ENCODE data around the gene PACRG. TPM values are rescaled to one million over a fixed set of nuclear protein-coding genes. Genes with fewer than 3 reads are reported as not detected.

The PACRG gene
- polyA plus RNA-seq, 3 donors, result not detected

DNA sequence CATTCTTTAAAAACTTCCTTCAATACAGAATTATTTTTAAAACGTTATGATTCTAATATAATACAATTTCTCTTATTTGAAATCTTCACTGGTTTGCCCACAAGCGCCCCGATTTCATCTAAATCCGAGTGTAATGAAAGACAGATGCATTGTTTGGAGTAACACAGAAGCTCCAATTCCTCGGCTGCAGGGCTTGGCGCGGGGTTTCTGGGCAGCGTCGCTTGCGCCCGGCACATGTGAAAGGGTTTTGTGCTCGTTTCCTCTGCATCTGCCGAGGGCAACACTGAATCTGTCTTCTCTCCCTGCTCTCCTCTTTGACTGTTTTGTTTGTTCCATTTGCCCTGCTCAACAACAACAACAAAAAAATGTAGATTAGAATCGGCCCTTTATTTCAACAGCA is 438.1 kb downstream of the PACRG start:
- Histone ChIP-seq H4K20me1 (ENCODE audit: insufficient read depth, low read length) (no peaks in the 10 kb centered on the region), H3K4me3 (replicated peaks in 1 of 3; ENCODE audit: low read depth in 2 of 3, low read length in 3 of 3) (no peak overlapping the region), H2AFZ (ENCODE audit: insufficient read depth, low read depth, low read length, poor library complexity, severe bottlenecking) (no peak overlapping the region), H3K4me1 (ENCODE audit: control insufficient read depth in 1 of 2, insufficient read depth in 2 of 2, low read length in 2 of 2) (no peaks in the 10 kb centered on the region), H3K4me2 (replicated peaks; ENCODE audit: extremely low read depth, low read length, poor library complexity, severe bottlenecking) (no peak overlapping the region), H3K27ac (ENCODE audit: low read depth in 1 of 2, low read length in 2 of 2) (no peak overlapping the region), H3K36me3 (replicated peaks in 1 of 2; ENCODE audit: control insufficient read depth in 1 of 2, insufficient read depth in 2 of 2, low read length in 2 of 2) (no peaks in the 10 kb centered on the region), H3K27me3 (ENCODE audit: control insufficient read depth in 2 of 2, insufficient read depth in 2 of 2, low read length in 2 of 2) (no peaks in the 10 kb centered on the region), H3K9ac (ENCODE audit: insufficient read depth, low read length, poor library complexity, severe bottlenecking) (no peak overlapping the region), H3K79me2 (ENCODE audit: insufficient read depth, low read length) (no peaks in the 10 kb centered on the region), H3K9me3 (replicated peaks in 1 of 2; ENCODE audit: control insufficient read depth in 1 of 2, insufficient read depth in 1 of 2, low read length in 2 of 2) (peaks cover 0 to 2% of the 10 kb centered on the region in 2 donors)
- Mint-ChIP-seq H3K9me3 (peaks cover 0 to 3% (median 0%) of the 10 kb centered on the region in 7 donors), H3K4me1 (no peaks in the 10 kb centered on the region), H3K36me3 (no peaks in the 10 kb centered on the region), H3K27me3 (ENCODE audit: low read depth in 3 of 3) (peaks cover 0 to 10% (median 2%) of the 10 kb centered on the region in 3 donors), H3K4me3 (no peak overlapping the region), H3K27ac (no peak overlapping the region)
- DNase-seq, result no peak
- TF ChIP-seq, protein P1, sequence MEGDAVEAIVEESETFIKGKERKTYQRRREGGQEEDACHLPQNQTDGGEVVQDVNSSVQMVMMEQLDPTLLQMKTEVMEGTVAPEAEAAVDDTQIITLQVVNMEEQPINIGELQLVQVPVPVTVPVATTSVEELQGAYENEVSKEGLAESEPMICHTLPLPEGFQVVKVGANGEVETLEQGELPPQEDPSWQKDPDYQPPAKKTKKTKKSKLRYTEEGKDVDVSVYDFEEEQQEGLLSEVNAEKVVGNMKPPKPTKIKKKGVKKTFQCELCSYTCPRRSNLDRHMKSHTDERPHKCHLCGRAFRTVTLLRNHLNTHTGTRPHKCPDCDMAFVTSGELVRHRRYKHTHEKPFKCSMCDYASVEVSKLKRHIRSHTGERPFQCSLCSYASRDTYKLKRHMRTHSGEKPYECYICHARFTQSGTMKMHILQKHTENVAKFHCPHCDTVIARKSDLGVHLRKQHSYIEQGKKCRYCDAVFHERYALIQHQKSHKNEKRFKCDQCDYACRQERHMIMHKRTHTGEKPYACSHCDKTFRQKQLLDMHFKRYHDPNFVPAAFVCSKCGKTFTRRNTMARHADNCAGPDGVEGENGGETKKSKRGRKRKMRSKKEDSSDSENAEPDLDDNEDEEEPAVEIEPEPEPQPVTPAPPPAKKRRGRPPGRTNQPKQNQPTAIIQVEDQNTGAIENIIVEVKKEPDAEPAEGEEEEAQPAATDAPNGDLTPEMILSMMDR (IDR thresholded peaks at IDR 0.05), result no peak
- intact Hi-C loops (cut with micrococcal nuclease), result no loop called here
- 91% methylated on average over 11 of the region's 14 CpGs for WGBS (ENCODE audit: insufficient coverage)

DNA sequence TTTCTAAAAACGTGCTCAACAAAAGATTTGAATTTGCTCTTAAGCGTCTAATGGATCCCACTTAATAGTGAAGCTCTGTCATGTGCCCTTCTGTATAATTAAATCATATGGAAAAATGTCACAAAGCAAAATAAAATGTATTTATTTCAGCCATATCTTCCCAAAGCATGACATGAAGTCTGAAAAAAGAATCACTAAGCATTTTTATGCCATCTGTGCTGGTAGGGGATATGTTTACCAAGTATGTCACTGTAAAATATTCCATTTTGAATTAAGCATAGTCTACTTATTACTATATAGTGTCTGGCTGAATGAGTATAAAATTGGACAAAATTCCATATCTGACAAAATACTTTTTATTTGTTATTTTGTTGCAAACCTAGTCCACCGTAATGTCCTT is 438.7 kb downstream of the PACRG start:
- Mint-ChIP-seq H3K4me3 (no peak overlapping the region), H3K27me3 (ENCODE audit: low read depth in 3 of 3) (peaks cover 0 to 10% (median 2%) of the 10 kb centered on the region in 3 donors), H3K36me3 (no peaks in the 10 kb centered on the region), H3K27ac (no peak overlapping the region), H3K9me3 (peaks cover 0 to 3% (median 0%) of the 10 kb centered on the region in 7 donors), H3K4me1 (no peaks in the 10 kb centered on the region)
- H4K20me1 ChIP-seq (ENCODE audit: insufficient read depth, low read length), result no peaks in the 10 kb centered on the region
- peaks cover 0 to 2% of the 10 kb centered on the region in 2 donors for H3K9me3 ChIP-seq (replicated peaks in 1 of 2; ENCODE audit: control insufficient read depth in 1 of 2, insufficient read depth in 1 of 2, low read length in 2 of 2)
- intact Hi-C loops (cut with micrococcal nuclease), result no loop called here
- H3K4me1 ChIP-seq (ENCODE audit: control insufficient read depth in 1 of 2, insufficient read depth in 2 of 2, low read length in 2 of 2), result no peaks in the 10 kb centered on the region
- H2AFZ ChIP-seq (ENCODE audit: insufficient read depth, low read depth, low read length, poor library complexity, severe bottlenecking), result no peak overlapping the region
- no peak for DNase-seq
- H3K27ac ChIP-seq (ENCODE audit: low read depth in 1 of 2, low read length in 2 of 2), result no peak overlapping the region
- TF ChIP-seq, protein P1 (IDR thresholded peaks at IDR 0.05), result no peak
- H3K27me3 ChIP-seq (ENCODE audit: control insufficient read depth in 2 of 2, insufficient read depth in 2 of 2, low read length in 2 of 2), result no peaks in the 10 kb centered on the region
- no peak overlapping the region for H3K4me2 ChIP-seq (replicated peaks; ENCODE audit: extremely low read depth, low read length, poor library complexity, severe bottlenecking)
- H3K9ac ChIP-seq (ENCODE audit: insufficient read depth, low read length, poor library complexity, severe bottlenecking), result no peak overlapping the region
- no peaks in the 10 kb centered on the region for H3K79me2 ChIP-seq (ENCODE audit: insufficient read depth, low read length)
- H3K36me3 ChIP-seq (replicated peaks in 1 of 2; ENCODE audit: control insufficient read depth in 1 of 2, insufficient read depth in 2 of 2, low read length in 2 of 2), result no peaks in the 10 kb centered on the region
- no peak overlapping the region for H3K4me3 ChIP-seq (replicated peaks in 1 of 3; ENCODE audit: low read depth in 2 of 3, low read length in 3 of 3)
- WGBS (ENCODE audit: insufficient coverage), result no CpG with 5 or more reads among the region's 3 CpGs
